Right lobe of liver (tissue), 6 donors: ENCODE results near the gene EXOC4. TPM values are rescaled to one million over a fixed set of nuclear protein-coding genes. Genes with fewer than 3 reads are reported as not detected.

Source experiments
- ATAC-seq, 4 donors: fragments of 200-7000 bp; cut with Tn5 transposase; one replicate each; pipeline ENCODE4 v1.9.1; 2020; ENCODE audit warnings: mild to moderate bottlenecking in 4 of 4, moderate library complexity in 4 of 4
- DNase-seq, 3 donors: peaks; one replicate each; pipeline ENCODE4 v3.0.0-alpha.2; 2020
- H3K27ac ChIP-seq, 3 donors: fragments of 200-600 bp; one replicate each; pipeline ENCODE4 v1.8.0; 2022
- H3K27me3 ChIP-seq, 2 donors: fragments of 200-600 bp; one replicate each; pipeline ENCODE4 v1.8.0; 2022
- H3K36me3 ChIP-seq, 4 donors: fragments of 200-600 bp; sonication (generic) in 1 of 4; one replicate each; pipeline versions ENCODE4 v1.5.1 to v1.8.0; 2017 to 2022; ENCODE audit warnings: control low read depth in 1 of 4
- H3K4me1 ChIP-seq, 4 donors: fragments of 200-600 bp; sonication (generic) in 1 of 4; one replicate each; pipeline versions ENCODE4 v1.5.1 to v1.8.0; 2017 to 2022; ENCODE audit warnings: control low read depth in 1 of 4
- H3K4me3 ChIP-seq, 3 donors: fragments of 200-600 bp; one replicate each; pipeline ENCODE4 v1.8.0; 2022
- H3K9me3 ChIP-seq, 4 donors: fragments of 200-600 bp; sonication (generic) in 1 of 4; one replicate each; pipeline versions ENCODE4 v1.5.1 to v1.8.0; 2017 to 2022; ENCODE audit warnings: control low read depth in 1 of 4
- POLR2A ChIP-seq: fragments of 450-650 bp; IDR thresholded peaks from one replicate; pipeline ENCODE4 v1.6.1; 2017; ENCODE audit warnings: antibody characterized with exemption, mild to moderate bottlenecking
- WGBS: methylation state at CpG from one replicate; pipeline ENCODE4 v1.1.6; 2018; ENCODE audit warnings: low coverage, low lambda C conversion rate; ENCODE audit not compliant: insufficient coverage; ENCODE audit errors: missing lambda C conversion rate; 5-methylcytosine and 5-hydroxymethylcytosine counted together
- intact Hi-C, 2 donors: fragments of 100-400 bp; cut with DNase I; formaldehyde crosslinking; loops; one replicate each; pipeline versions ENCODE4 v1.11.2 to v1.14.1; 2022
- total RNA-seq, 6 experiments: library from RNA; depleted of rRNA in 2 of 6; stranded (reverse); fragments of >200 nt in 2 of 6; fragmentation: NEBNext Ultra II Directional in 3 of 6; extraction: Animal tissue kit (Norgen Biotek cat#: 25700) in 3 of 6; gene quantifications; one replicate each; pipeline versions ENCODE4 v1.1.0 to v1.2.4, GENCODE V29; 2016 to 2023
- TF ChIP-seq, protein P1 (sequence below), 4 donors: fragments of 200-600 bp in 3 of 4; fragments of 450-650 bp in 1 of 4; IDR thresholded peaks; one replicate each; pipeline versions ENCODE4 v1.5.1 to v1.8.0; 2016 to 2022; ENCODE audit warnings: antibody characterized with exemption in 4 of 4, mild to moderate bottlenecking in 2 of 4
- donor health status: DM: no; HTN: yes; CAD: no.
- donor health status: DM: no; HTN: no; CAD: no.
- donor health status: DM: no; HTN: no; CAD: no.
- donor health status: DM: no; HTN: yes; CAD: no.
- donor health status: DM: no; HTN: yes; CAD: no.

Gene EXOC4
- total RNA-seq, 6 experiments from 2014 or later = 23.7 to 33.5 (median 30.0) TPM

DNA sequence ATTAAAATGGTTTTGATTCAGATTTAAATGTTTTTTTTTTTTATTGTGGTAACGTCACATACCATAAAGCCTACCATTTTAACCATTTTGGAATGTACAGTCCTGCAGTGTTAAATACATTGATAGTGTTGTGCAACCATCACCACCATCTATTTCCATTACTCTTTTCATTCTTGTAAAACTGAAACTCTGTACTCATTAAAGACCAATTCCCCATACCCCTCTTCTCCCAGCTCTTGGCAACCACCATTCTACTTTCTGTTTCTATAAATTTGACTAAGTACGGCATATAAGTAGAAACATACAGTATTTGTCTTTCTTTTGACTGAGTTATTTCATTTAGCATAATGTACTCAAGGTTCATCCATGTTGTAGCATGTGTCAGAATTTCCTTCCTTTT lies 96.2 kb downstream of the EXOC4 start:
- Histone ChIP-seq H3K27me3 (no peaks in the 10 kb centered on the region), H3K27ac (no peak overlapping the region), H3K9me3 (peaks cover 0 to 3% (median 0%) of the 10 kb centered on the region in 4 donors), H3K36me3 (no peaks in the 10 kb centered on the region), H3K4me3 (no peak overlapping the region), H3K4me1 (no peaks in the 10 kb centered on the region)
- WGBS = 93% methylated on average over 2 of the region's 2 CpGs
- DNase-seq = no peak
- TF ChIP-seq POLR2A = no peak
- TF ChIP-seq, protein P1, sequence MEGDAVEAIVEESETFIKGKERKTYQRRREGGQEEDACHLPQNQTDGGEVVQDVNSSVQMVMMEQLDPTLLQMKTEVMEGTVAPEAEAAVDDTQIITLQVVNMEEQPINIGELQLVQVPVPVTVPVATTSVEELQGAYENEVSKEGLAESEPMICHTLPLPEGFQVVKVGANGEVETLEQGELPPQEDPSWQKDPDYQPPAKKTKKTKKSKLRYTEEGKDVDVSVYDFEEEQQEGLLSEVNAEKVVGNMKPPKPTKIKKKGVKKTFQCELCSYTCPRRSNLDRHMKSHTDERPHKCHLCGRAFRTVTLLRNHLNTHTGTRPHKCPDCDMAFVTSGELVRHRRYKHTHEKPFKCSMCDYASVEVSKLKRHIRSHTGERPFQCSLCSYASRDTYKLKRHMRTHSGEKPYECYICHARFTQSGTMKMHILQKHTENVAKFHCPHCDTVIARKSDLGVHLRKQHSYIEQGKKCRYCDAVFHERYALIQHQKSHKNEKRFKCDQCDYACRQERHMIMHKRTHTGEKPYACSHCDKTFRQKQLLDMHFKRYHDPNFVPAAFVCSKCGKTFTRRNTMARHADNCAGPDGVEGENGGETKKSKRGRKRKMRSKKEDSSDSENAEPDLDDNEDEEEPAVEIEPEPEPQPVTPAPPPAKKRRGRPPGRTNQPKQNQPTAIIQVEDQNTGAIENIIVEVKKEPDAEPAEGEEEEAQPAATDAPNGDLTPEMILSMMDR (IDR thresholded peaks at IDR 0.05) = no peak
- no peak for ATAC-seq
- intact Hi-C loops = no loop called here

DNA sequence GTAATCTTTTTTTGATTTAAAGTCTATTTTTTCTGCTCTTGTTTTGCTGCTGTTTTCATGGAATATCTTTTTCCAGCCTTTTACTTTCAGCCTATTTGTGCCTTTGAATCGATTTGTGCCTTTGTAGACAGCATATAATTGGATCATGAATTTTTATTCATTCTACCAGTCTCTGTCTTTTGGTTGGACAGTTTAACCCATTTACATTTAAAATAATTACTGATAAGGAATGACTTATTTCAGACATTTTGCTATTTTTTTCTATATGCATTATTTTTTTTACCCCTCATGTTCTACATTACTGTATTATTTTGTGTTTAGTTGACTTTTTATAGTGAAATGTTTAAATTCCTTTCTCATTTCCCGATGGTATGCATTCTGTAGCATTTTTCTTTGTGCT lies 99.6 kb downstream of the EXOC4 start:
- Histone ChIP-seq H3K27me3 (no peaks in the 10 kb centered on the region), H3K4me1 (no peaks in the 10 kb centered on the region), H3K36me3 (no peaks in the 10 kb centered on the region), H3K9me3 (peaks cover 0 to 3% (median 0%) of the 10 kb centered on the region in 4 donors), H3K27ac (no peak overlapping the region), H3K4me3 (no peak overlapping the region)
- TF ChIP-seq POLR2A = no peak
- TF ChIP-seq, protein P1 (IDR thresholded peaks at IDR 0.05) = no peak
- DNase-seq (no peak), ATAC-seq (no peak)
- 93% methylated on average over 2 of the region's 2 CpGs for WGBS
- intact Hi-C loops = no loop called here

DNA sequence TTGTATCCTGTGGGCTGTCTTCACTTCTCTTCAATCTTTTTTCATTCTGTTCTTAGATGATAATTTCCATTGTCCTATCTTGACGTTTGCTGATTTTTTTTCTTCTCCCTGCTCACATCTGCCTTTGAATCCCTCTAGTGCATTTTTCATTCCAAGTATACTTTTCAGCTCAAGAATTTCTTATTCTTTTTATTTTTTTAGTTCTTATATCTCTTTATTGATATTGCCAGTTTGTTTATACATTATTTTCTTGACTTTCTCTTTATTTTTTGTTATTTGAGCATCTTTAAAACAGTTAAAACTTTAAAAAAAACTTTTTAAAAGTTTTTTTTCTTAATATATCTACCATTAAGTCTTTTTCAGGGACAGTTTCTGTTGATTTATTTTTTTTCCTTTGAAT lies 100.9 kb downstream of the EXOC4 start:
- H3K27me3 ChIP-seq = no peaks in the 10 kb centered on the region
- no peak overlapping the region for H3K27ac ChIP-seq
- no peaks in the 10 kb centered on the region for H3K4me1 ChIP-seq
- TF ChIP-seq, protein P1 (IDR thresholded peaks at IDR 0.05) = no peak
- TF ChIP-seq POLR2A = no peak
- peaks cover 0 to 3% (median 0%) of the 10 kb centered on the region in 4 donors for H3K9me3 ChIP-seq
- DNase-seq (no peak), ATAC-seq (no peak)
- H3K4me3 ChIP-seq = no peak overlapping the region
- no peaks in the 10 kb centered on the region for H3K36me3 ChIP-seq
- intact Hi-C loops = no loop called here
- WGBS = 100% methylated on average over 1 of the region's 1 CpG

DNA sequence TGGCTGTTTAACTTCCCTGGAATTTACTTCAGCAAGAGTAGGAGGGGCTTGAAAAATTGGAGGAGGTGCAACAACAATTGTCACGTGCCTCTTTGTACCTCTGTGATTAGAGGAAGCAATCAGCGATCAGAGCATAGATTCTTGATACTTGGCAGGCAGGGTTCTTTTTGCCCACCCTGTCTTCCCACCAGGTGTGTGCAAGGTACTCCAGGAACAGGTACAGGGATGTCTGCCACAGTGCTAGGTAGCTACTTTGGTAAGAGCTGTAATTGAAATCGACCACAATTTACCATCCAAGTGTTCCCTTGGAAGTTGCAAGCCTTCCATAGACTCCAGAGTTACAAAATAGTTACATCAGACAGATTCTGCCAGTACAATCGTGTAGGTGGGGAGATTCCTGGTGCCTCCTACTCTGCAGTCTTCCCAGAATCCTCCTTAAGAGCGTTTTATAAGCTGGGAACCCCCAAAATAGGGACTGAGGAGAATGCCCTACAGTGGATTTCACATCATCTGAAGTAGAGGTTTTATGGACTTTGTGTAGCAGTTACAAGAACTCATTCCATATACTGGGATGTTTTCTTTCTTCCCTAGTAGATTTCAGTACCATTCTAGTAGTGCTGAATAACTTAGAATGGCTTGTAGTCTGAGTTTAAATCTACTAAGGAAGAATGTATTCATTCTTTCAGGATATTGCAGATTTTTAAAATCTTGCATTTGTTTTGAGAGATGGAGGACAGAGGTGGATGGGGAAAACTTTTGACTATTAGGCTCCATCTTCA lies 101.9 kb downstream of the EXOC4 start:
- no peaks in the 10 kb centered on the region for H3K27me3 ChIP-seq
- no peak overlapping the region for H3K27ac ChIP-seq
- TF ChIP-seq POLR2A = no peak
- TF ChIP-seq, protein P1 (IDR thresholded peaks at IDR 0.05) = no peak
- H3K4me1 ChIP-seq = no peaks in the 10 kb centered on the region
- 87% methylated on average over 4 of the region's 5 CpGs for WGBS
- no peak for ATAC-seq
- no peaks in the 10 kb centered on the region for H3K36me3 ChIP-seq
- intact Hi-C loops = no loop called here
- peaks cover 0 to 3% (median 0%) of the 10 kb centered on the region in 4 donors for H3K9me3 ChIP-seq
- DNase-seq = no peak
- no peak overlapping the region for H3K4me3 ChIP-seq
